ENCODE results near the gene SREBF1.
A peak's percentile ranks its signal among the peaks of the same experiment; 100 is the strongest.

The SREBF1 gene

DNA sequence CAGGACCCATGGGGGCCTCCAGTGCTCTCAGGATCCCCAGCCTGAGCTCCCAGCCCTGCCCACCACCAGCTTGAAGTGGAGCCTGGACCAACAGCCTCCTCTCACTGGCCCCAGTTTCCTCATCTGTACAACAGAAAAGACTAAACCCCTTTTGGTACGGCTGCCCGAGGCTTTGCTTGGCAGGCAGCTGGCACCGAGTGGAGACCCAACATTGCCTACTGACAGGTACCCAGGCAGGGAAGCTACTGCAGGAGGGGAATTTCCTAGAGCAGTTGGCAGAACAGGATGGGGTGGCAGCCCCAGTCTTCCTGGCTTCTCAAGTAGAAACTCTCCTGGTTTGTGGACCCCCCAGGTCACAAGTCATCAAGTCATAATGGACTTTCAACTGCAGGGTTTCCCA lies 14.2 kb downstream of the SREBF1 start:
- DNase-seq = no peak

DNA sequence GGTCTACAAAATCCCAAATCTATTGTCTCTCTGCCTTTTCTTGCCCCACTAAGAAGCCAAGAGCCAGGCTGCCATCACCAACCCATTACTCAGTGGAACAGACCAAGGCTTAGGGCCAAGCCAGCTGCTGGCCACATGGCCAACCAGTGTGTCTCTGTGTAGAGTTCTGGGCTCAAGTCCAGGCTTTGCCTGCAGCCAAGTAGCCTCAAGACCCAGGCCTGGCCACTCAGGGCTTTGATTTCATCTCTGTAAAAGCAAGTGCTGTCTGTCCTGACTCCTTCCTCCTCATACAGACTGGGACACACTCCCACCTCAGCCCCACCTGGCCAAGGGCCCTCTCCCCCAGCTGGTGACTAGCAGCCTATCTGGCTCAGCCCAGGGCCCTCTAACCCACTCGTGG lies 14.6 kb downstream of the SREBF1 start:
- no peak for DNase-seq

DNA sequence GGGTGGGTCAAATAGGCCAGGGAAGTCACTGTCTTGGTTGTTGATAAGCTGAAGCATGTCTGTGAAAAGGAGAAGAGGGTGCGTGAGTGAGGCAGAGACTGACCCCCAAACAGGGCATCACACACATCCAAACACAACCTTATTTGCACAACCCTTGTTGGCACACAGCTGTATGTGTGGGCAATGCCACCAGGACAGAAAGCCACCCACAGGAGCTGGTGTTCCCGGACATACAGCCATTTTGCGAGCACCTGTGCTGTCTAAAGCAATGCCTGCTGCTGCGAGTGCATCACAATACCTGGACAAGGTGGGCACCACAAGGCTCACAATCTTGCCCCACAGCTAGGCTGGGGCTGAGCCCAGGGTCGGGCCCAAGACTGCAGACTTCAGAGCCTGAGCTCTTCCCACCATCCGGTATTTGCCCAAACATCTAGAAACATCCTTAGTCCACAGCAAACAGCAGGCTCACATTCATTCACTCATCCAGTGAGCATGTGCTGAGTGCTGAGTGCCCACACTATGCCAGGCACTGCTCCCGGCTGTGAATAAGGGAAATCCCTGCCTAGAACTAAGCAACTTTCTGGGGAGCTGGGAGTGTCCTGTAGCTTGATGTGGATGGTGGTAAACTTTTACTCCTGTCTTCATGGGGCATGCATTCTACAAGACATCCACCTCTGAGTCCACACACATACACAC lies 16.2 kb downstream of the SREBF1 start:
- DNase-seq = no peak

GRCh38 chr17:17820046-17820445 lies 16.7 kb downstream of the SREBF1 start:
- no peak for DNase-seq

DNA sequence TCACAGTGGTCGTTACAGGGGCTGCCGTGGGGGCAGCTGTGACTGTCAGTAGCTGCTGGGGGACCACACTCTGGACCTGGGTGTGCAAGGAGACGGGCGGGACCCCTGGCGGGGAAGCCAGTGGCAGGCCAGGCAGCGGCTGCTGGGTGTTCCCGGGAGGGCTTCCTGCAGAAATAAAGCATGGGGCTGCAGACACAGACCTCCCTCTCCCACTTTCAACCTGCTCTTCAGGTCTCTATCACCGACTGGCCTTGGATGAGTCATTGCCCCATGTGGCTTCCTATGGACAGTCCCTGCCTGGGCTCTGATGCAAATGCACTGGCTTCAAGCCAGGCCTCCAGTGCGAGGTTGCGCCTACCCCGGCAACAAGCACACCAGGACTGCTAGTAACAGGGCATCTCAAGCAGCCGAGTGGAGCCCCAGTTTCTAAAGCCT lies 17.2 kb downstream of the SREBF1 start:
- peak; percentile 27 for DNase-seq

GRCh38 chr17:17819111-17819510 lies 17.7 kb downstream of the SREBF1 start:
- DNase-seq = no peak

- DNase-seq = no peak
Measured at GRCh38 chr17:17818088-17818526, 18.7 kb downstream of the SREBF1 start.

GRCh38 chr17:17817552-17817947 lies 19.2 kb downstream of the SREBF1 start:
- no peak for DNase-seq

- DNase-seq = no peak
Measured at GRCh38 chr17:17816831-17817551, 19.8 kb downstream of the SREBF1 start.

DNA sequence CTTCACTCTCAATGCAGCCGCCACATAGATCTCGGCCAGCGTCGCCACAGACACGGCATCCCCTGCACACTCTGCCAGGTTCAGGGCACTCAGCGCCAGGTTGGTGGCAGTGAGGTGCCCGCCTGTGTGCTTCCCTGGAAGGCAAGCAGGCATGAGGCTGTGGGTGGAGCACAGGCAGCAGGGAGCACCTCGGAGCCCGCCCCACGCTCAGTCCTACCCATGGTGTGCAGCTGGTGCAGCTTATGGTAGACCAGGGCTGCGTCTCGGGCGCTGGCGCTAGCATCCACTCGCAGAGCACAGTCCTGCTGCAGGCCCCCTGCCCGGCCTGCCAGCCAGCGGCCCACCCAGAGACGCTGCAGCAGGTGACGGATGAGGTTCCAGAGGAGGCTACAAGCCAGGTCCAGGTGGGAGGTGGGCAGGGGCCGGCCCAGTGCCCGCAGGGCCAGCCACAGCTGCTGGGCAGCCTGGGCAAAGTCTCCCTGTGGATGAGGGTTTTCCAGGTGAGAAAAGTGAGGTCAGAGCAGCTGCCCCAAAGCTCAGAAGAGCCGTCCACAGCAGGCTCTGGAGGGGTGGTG lies 20.5 kb downstream of the SREBF1 start:
- no peak for DNase-seq

DNA sequence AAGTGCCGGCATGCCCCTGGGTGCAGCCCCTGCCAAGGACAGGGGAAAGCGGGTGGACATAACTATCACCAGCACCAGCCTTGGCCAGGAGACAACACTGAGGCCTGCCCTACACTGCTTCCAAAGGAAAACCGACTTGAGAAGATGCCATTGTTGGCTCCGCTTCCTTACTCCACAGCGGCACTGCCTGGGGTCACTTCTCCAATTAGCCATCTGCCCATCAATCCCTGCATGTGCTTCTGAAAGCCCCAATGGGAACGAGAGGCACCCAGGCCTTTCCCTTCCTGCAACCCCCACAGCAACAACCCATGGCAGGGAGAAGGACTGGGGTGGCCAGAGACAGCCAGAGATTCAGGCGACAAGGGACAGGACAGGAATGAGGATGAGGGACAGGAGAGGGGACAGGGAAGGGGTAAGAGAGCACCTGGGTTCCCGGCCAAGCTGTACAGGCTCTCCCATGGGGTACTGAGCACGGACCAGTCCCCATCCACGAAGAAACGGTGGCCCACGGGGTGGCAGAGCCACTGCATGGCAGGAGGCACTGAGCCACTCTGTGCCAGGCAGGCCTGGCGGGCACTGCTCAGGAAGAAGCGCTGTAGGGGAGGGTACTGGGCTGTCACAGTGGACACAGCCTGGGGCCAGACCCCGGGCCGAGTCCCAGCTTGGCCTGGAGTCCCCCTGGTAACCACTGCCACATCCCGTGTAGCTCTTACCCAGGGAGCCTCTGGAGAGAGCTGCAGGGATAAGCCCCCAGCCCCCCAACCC lies 21.2 kb downstream of the SREBF1 start:
- no peak for DNase-seq

DNA sequence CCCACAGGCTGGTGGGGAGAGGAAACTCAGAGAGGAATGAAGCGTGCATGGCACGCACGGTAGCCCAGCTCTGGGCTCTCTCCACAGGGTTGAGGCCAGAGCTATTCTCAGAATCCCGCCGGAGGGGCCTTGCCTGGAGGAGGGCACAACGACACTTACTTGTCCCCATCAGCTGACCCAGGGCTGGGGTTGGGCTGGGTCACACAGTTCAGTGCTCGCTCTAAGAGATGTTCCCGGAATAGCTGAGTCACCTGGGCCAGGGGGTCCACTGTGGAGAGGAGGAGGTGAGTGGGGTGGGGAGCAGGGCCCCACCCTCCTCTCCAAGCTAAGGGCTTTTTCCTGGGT lies 21.8 kb downstream of the SREBF1 start:
- no peak for DNase-seq

- no peak for DNase-seq
Measured at GRCh38 chr17:17814162-17815061, 22.4 kb downstream of the SREBF1 start.

- no peak for DNase-seq
Measured at GRCh38 chr17:17813725-17814095, 23.1 kb downstream of the SREBF1 start.

GRCh38 chr17:17813055-17813724 lies 23.6 kb downstream of the SREBF1 start:
- no peak for DNase-seq

GRCh38 chr17:17812211-17813054 lies 24.4 kb downstream of the SREBF1 start:
- DNase-seq = peak; percentile 50

DNA sequence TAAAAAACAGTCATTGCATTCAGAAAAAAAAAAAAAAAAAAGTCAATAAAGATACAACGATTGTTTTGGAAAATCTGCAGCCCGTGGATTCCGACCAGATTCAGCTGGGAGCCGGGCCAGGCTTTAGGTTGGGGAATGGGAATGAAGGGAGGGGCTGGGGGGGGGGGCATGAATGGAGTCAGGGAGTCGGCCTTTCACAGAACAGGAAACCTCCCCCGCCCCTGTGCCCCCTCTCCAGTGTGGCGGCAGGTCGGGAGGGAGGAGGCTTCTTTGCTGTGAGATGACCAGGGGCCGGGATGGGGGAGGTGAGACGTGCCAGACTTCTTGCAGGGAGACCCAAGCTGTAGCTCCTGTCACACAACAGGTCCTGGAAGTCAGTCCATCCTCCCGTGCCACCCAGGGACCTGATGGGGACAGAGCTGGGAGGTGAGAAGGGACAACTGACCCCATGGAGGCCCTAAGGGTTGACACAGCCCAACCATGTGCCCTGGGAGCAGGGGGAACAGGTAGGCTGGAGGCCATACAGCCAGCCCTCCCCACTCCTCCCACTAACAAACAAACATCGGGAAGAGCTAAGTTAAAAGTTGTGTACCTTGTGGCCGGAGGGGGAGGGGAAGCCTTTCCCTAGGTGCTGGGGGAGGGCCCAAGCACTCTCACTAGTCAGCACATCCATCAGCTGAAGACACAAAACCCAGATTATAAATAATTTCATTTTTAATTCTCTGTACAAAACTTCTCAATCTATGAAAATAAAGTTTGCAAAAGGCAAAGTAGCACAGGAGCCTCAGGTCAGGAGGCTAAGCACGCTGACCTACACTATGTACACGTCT lies 25.2 kb downstream of the SREBF1 start:
- DNase-seq = no peak

DNA sequence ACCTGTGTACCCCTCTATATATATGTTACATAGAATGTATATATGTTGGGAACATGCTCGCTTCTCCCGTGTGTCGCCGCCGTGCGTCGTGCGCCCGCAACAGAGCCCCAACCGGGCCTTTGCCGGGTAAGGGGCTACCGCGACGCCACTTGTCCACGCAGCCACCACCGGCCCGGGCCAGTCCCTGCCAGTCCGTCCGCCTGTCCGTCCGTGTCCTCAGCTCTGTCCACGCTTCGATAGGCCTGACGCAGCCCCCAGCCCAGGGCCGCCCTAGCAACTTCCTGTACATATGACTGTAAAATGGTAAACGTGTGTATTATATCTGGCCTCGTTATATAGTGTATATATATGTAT lies 25.9 kb downstream of the SREBF1 start:
- DNase-seq = no peak

GRCh38 chr17:17810084-17810894 lies 26.5 kb downstream of the SREBF1 start:
- DNase-seq = no peak
